Gastrocnemius medialis (tissue), 4 donors: ENCODE data around the gene TNPO3.

Experiments
- CTCF ChIP-seq, 5 experiments: fragments of 450-650 bp in 3 of 5; fragments of 200-600 bp in 2 of 5; sonication (generic) in 2 of 5; IDR thresholded peaks in 4 of 5; conservative IDR thresholded peaks in 1 of 5; 1 replicate in 4 of 5; 2 replicates in 1 of 5; pipeline ENCODE4 v1.5.1; 2016 to 2019; ENCODE audit warnings: antibody characterized with exemption in 5 of 5, mild to moderate bottlenecking in 3 of 5, moderate library complexity in 3 of 5
- POLR2A ChIP-seq, 2 donors: fragments of 450-650 bp; IDR thresholded peaks; one replicate each; pipeline ENCODE4 v1.6.1; 2017; ENCODE audit warnings: antibody characterized with exemption in 2 of 2, mild to moderate bottlenecking in 2 of 2, moderate library complexity in 2 of 2

GRCh38 chr7:129053938-129054437 lies 923 bp downstream of the TNPO3 start:
- no peak for TF ChIP-seq CTCF (IDR thresholded peaks at IDR 0.05 in 4 of 5, conservative IDR thresholded peaks at IDR 0.05 in 1 of 5)
- no peak for TF ChIP-seq POLR2A (IDR thresholded peaks at IDR 0.05)
